ENCODE data around the gene FNDC3B. TPM values are rescaled to one million over a fixed set of nuclear protein-coding genes. Genes with fewer than 3 reads are reported as not detected.
A peak's percentile ranks its signal among the peaks of the same experiment; 100 is the strongest.

FNDC3B gene
- total RNA-seq, 2 experiments from 2014 or later, result 10.6 to 12.0 TPM

DNA sequence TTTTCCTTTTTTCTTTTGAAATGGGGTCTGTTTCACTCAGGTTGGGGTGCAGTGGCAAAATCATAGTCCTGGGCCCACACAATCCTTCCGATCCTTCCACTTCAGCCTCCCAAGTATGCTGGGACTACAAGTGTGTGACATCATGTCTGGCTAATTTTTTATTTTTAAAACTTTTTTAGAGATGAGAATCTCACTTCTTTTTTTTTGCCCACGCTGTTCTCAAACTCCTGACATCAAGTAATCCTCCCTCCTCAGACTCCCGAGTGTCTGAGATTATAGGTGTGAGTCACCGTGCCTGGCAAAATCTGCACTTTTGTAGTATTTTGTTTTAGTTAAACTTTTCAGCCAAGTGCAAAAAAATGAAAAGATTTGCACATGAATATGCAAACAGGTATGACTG lies 171.0 kb downstream of the FNDC3B start:
- TF ChIP-seq, protein P1, sequence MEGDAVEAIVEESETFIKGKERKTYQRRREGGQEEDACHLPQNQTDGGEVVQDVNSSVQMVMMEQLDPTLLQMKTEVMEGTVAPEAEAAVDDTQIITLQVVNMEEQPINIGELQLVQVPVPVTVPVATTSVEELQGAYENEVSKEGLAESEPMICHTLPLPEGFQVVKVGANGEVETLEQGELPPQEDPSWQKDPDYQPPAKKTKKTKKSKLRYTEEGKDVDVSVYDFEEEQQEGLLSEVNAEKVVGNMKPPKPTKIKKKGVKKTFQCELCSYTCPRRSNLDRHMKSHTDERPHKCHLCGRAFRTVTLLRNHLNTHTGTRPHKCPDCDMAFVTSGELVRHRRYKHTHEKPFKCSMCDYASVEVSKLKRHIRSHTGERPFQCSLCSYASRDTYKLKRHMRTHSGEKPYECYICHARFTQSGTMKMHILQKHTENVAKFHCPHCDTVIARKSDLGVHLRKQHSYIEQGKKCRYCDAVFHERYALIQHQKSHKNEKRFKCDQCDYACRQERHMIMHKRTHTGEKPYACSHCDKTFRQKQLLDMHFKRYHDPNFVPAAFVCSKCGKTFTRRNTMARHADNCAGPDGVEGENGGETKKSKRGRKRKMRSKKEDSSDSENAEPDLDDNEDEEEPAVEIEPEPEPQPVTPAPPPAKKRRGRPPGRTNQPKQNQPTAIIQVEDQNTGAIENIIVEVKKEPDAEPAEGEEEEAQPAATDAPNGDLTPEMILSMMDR (IDR thresholded peaks at IDR 0.05), result no peak
- ATAC-seq (no peak), DNase-seq (no peak)
- intact Hi-C loops (cut with micrococcal nuclease), result no loop called here
- POLR2A ChIA-PET, result no interaction called here
- Mint-ChIP-seq H3K9me3 (peaks cover 2% of the 10 kb centered on the region), H3K27ac (no peak overlapping the region), H3K4me1 (ENCODE audit: low read depth) (peaks cover 14% of the 10 kb centered on the region), H3K4me3 (no peak overlapping the region), H3K36me3 (ENCODE audit: low read depth) (peaks cover 5% of the 10 kb centered on the region), H3K27me3 (no peaks in the 10 kb centered on the region)
- CTCF ChIA-PET, result no interaction called here

DNA sequence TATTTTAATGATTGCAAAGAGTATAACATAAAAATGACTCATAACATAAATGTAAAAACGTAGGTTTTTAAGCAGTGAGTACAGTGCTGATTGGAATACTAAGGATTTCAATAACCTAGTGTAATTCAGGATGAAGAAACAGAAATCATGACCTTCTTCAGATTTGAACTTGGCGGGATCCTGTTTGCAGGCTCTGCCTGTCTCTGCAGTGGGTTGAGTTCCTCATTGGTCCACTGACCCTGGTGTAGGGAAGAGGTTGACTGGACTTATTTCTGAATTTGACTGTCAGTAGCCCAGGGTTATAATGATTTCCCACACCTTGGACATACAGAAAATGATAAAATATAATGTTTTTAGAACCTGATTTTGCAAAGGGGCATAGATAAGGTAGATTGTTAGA lies 171.7 kb downstream of the FNDC3B start:
- DNase-seq, result no peak
- Mint-ChIP-seq H3K9me3 (no peaks in the 10 kb centered on the region), H3K4me1 (ENCODE audit: low read depth) (peaks cover 14% of the 10 kb centered on the region), H3K36me3 (ENCODE audit: low read depth) (peaks cover 5% of the 10 kb centered on the region), H3K27me3 (no peaks in the 10 kb centered on the region), H3K27ac (no peak overlapping the region), H3K4me3 (no peak overlapping the region)
- TF ChIP-seq, protein P1 (IDR thresholded peaks at IDR 0.05), result no peak
- POLR2A ChIA-PET, result no interaction called here
- CTCF ChIA-PET, result no interaction called here
- ATAC-seq, result no peak
- intact Hi-C loops (cut with micrococcal nuclease), result no loop called here

DNA sequence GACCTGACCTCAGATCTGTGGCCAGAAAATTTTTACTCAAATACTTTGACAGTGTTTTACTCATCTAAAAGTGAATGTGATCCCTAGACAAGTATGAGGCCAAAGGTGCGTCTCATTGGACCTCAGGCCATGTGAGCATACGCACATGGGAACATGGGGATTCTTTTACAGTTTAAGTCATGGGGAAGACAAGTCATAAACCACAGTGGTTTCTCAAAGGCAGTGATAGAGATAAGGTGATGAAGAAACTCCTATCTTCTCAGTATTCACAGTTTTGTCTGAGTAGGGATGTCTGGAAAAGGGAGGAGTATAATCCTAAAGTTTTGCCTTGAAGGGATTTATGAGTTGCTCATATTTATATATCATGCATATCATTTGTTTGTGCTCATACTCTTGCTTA lies 173.8 kb downstream of the FNDC3B start:
- peaks cover 2% of the 10 kb centered on the region for H3K36me3 Mint-ChIP-seq (ENCODE audit: low read depth)
- TF ChIP-seq, protein P1 (IDR thresholded peaks at IDR 0.05), result no peak
- intact Hi-C loops (cut with micrococcal nuclease), result no loop called here
- no peak overlapping the region for H3K4me3 Mint-ChIP-seq
- DNase-seq (peak; percentile 26), ATAC-seq (peak; percentile 60)
- POLR2A ChIA-PET, result no interaction called here
- H3K4me1 Mint-ChIP-seq (ENCODE audit: low read depth), result peaks cover 17% of the 10 kb centered on the region
- no peaks in the 10 kb centered on the region for H3K9me3 Mint-ChIP-seq
- H3K27me3 Mint-ChIP-seq, result no peaks in the 10 kb centered on the region
- CTCF ChIA-PET, result no interaction called here
- H3K27ac Mint-ChIP-seq, result no peak overlapping the region

DNA sequence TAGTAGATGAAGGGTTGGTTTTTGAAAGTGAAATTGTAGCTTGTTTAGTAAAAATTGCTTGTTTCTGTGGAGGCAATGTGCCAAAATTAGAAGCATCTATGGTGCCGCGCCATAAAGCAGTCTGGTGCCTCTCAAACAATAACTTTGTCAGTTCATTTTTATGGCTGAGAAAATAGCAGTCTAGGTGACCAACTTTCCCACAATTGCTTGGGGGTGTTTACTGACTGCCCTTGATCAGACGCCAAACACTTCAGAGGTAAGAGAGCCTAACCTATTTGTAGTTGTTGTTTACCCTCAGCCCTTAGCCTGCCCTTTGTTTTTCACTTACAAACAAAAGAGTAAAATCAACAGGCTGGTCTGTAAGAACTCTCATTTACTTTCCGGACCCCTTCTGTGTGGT lies 174.5 kb downstream of the FNDC3B start:
- POLR2A ChIA-PET, result no interaction called here
- Mint-ChIP-seq H3K4me1 (ENCODE audit: low read depth) (peaks cover 21% of the 10 kb centered on the region), H3K27me3 (no peaks in the 10 kb centered on the region), H3K9me3 (no peaks in the 10 kb centered on the region), H3K27ac (no peak overlapping the region), H3K36me3 (ENCODE audit: low read depth) (peaks cover 2% of the 10 kb centered on the region), H3K4me3 (no peak overlapping the region)
- no peak for DNase-seq
- CTCF ChIA-PET, result interaction anchor here (1.6 kb wide), 1 partner anchor 128 kb away, joined by 3 read pairs; no protein-coding TSS in a partner anchor
- intact Hi-C loops (cut with micrococcal nuclease), result no loop called here
- no peak for ATAC-seq
- TF ChIP-seq, protein P1 (IDR thresholded peaks at IDR 0.05), result no peak

DNA sequence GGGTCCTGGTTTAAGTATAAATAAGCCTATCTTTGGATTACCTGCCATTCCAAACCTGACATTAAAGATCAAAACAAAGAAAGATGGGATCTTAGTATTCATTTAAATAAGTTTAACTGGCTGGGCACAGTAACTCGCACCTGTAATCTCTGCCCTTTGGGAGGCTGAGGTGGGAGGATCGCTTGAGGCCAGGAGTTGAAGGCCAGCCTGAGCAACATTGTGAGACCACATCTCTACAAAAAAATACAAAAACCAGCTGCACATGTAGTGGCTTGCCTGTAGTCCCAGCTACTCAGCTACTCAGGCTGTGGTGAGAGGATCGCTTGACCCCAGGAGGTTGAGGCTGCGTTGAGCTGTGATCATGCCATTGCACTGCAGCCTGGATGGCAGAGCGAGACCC lies 176.9 kb downstream of the FNDC3B start:
- Mint-ChIP-seq H3K36me3 (ENCODE audit: low read depth) (peaks cover 2% of the 10 kb centered on the region), H3K4me1 (ENCODE audit: low read depth) (peaks cover 21% of the 10 kb centered on the region), H3K4me3 (no peak overlapping the region), H3K9me3 (no peaks in the 10 kb centered on the region), H3K27ac (no peak overlapping the region), H3K27me3 (no peaks in the 10 kb centered on the region)
- ChIA-PET POLR2A (no interaction called here), CTCF (no interaction called here)
- intact Hi-C loops (cut with micrococcal nuclease), result no loop called here
- TF ChIP-seq, protein P1 (IDR thresholded peaks at IDR 0.05), result no peak
- ATAC-seq, result no peak
- no peak for DNase-seq

Measured in activated CD8-positive, alpha-beta T cell treated with anti-CD3 and anti-CD28 coated beads for 36 hours (primary cell).